Measurements from ENCODE around the gene CARMIL3.

The CARMIL3 gene

DNA sequence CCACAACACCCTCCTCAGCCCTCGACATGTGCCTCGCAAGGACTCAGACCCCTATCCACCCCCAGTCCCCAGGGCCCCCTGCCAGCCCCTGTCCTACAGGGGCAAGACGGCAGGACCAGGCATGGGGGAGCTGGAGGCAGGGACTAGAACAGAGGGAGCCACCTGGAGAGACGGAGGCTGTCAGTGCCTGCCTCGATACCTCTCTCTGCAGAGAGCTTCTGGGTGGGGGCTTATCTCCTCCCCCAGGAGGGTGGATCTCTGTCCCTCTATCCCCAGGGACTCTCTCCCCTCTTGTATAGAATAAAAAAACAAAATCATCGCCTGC, 17.6 kb downstream of the CARMIL3 start:
- TF ChIP-seq, protein P1, sequence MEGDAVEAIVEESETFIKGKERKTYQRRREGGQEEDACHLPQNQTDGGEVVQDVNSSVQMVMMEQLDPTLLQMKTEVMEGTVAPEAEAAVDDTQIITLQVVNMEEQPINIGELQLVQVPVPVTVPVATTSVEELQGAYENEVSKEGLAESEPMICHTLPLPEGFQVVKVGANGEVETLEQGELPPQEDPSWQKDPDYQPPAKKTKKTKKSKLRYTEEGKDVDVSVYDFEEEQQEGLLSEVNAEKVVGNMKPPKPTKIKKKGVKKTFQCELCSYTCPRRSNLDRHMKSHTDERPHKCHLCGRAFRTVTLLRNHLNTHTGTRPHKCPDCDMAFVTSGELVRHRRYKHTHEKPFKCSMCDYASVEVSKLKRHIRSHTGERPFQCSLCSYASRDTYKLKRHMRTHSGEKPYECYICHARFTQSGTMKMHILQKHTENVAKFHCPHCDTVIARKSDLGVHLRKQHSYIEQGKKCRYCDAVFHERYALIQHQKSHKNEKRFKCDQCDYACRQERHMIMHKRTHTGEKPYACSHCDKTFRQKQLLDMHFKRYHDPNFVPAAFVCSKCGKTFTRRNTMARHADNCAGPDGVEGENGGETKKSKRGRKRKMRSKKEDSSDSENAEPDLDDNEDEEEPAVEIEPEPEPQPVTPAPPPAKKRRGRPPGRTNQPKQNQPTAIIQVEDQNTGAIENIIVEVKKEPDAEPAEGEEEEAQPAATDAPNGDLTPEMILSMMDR (IDR thresholded peaks at IDR 0.05; ENCODE audit: low read depth, low read length), result no peak
- no peak overlapping the region for H3K4me3 ChIP-seq (replicated peaks in 1 of 2; ENCODE audit: low read depth in 2 of 2, low read length in 2 of 2)
- DNase-seq (ENCODE audit: low read depth in 2 of 2), result no peak

DNA sequence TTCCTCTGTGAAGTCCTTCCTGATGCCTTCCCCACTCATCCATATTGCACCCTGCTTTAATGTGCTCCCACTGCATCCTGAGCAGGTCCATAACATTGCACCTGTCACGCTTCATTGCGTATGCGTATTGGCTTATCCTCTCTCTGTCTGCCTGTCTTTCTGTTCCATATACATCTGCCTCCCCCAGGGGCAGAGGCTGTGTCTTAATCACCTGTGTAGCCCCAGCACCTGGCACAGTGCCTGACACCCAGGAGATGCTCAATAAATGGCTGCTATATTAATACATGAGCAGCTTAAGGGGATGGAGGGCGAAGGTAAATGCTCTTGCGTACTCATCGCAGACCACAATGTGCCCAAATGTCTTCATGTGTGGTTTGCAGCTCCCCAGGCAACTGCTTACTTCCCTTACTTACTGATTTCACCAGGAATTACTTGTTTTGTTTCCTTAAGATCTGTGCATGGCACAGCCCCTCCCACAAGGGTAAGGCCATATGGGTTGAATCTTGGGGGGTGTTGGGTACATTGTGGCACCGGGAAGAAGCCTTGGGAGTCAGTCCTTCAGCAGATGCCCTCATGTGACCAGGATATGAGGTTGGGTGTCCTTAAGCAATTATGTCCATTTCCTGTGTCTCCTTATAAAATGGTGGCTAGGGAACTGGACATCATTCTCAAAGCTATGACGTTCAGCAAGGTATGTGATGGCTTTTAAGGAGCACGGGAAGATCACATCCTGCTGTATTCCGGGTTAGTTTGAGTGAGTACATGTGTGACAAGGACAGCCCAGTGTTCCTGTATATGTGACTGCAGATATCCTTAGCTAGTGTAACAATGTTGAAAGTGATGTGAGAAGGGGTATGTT, 18.7 kb downstream of the CARMIL3 start:
- DNase-seq (ENCODE audit: low read depth in 2 of 2), result no peak
- TF ChIP-seq, protein P1 (IDR thresholded peaks at IDR 0.05; ENCODE audit: low read depth, low read length), result no peak
- no peak overlapping the region for H3K4me3 ChIP-seq (replicated peaks in 1 of 2; ENCODE audit: low read depth in 2 of 2, low read length in 2 of 2)

DNA sequence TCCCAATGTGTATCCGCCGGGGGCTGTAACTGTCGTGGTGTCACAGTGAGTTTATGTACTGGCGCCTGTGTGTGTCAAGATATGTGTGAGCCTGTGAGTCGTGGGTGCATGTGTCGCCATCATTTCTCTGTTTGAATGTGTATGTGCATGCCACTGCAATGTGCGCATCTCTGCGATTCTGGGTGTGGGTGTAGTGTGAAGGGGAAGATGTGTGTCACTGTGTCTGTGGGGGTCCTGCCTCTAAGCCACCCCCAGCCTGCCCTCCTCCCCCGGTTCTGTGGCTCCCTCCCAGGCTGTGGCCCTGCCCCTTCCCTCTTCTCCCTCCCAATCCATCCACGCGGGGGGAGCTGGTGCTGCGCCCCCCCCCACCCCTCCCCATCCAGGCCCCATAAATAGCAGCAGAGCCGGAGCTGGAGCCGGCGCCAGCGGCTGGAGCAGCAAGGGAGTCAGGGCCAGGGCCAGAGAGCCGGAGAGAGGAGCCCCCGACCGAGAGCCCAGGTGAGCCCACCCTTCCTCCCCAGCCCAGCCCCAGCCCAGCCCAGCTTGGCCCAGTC, 19.4 kb downstream of the CARMIL3 start, which contains the start of gene CPNE6:
CPNE6 (plus strand) TSS at position 419 of the 554 bp plus-strand sequence. CDS start 1,375 bp downstream, outside the sequence.
- H3K4me3 ChIP-seq (replicated peaks in 1 of 2; ENCODE audit: low read depth in 2 of 2, low read length in 2 of 2), result no peak within 1 kb of the TSS
- TF ChIP-seq, protein P1 (IDR thresholded peaks at IDR 0.05; ENCODE audit: low read depth, low read length), result no peak
- no peak for DNase-seq (ENCODE audit: low read depth in 2 of 2)

DNA sequence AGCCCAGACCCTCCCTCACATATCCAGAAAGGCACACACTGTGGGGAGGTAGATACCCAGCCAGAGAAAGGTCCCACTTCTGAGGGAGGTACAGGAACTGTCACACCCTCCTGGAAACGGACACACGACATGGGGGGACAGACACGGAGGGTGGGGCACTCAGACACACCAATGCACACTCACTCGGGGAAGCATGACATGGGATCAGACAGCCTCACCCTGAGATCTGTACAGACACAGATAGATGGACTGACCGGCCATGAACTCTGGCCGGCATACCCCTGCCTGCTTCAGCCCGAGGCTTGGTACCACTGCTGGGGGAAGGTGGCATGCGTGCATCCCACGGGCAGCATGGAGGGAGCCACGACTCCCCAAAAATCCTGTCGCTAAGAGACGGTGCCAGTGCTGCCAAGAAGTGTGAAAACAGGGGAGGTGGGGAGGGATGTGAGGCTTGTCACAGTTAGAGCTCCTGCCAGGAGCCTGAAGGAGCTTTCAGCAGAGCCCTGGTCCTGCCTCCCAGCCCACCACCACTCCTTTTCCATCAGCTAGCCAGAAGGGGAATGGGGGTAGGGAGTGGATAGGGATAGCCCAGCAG, 20.1 kb downstream of the CARMIL3 start:
- DNase-seq (ENCODE audit: low read depth in 2 of 2), result no peak
- H3K4me3 ChIP-seq (replicated peaks in 1 of 2; ENCODE audit: low read depth in 2 of 2, low read length in 2 of 2), result no peak overlapping the region
- TF ChIP-seq, protein P1 (IDR thresholded peaks at IDR 0.05; ENCODE audit: low read depth, low read length), result no peak

DNA sequence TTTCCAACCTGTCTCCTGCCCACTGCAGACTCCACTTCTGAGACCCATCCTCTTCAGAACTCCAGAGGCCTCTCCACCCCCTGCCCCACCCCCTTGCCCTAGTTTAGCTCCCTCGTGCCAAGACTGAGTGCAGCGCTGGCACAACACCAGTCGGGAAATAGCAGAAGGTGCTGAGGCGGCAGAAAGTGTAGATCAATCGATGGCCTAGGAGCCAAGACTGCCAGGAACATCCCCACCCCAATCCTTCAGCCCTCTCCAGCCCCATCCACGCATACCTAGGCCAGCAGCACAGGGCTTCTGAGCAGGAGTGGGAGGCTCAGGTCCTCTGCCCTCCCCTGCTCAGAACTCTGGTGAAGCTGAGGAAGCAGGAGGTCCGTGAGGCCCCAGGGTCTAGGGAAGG, 20.6 kb downstream of the CARMIL3 start:
- no peak for DNase-seq (ENCODE audit: low read depth in 2 of 2)
- TF ChIP-seq, protein P1 (IDR thresholded peaks at IDR 0.05; ENCODE audit: low read depth, low read length), result no peak
- H3K4me3 ChIP-seq (replicated peaks in 1 of 2; ENCODE audit: low read depth in 2 of 2, low read length in 2 of 2), result no peak overlapping the region

DNA sequence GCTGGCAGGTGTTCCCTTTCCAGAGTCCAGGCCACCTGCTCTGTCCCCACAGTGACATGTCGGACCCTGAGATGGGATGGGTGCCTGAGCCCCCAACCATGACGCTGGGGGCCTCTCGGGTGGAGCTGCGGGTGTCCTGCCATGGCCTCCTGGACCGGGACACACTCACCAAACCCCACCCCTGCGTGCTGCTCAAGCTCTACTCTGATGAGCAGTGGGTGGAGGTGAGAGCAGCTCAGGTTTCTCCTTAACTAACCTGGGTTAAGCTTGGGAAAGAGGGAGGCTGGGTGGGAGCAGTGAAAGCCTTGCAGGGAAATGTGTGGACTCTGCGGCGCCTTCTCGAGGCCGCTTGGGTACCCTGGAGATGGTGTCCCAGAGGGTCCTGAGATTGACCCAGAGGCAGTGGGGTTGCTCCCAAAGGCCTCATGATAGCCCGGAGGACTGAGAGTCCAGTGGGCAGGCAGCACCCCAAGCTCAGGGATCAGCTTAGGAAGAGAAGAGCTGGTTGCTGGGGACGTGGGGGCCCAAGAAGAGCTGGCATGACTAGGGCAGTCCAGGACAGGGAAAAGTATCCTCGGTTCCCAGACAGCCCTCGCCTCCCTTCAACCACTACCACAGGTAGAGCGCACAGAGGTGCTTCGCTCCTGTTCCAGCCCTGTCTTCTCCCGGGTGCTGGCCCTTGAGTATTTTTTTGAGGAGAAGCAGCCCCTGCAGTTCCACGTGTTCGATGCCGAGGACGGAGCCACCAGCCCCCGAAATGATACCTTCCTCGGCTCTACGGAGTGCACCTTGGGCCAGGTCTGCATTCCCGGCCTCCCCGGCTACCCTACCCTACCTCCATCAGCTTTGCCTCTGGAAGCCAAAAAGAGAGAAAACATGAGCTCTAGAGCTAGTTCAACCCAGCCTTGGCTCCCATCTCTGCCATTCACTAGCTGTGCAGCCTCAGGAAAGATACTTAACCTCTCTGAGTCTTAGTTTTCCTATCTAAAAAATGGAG, 21.4 kb downstream of the CARMIL3 start:
- DNase-seq (ENCODE audit: low read depth in 2 of 2), result no peak
- no peak overlapping the region for H3K4me3 ChIP-seq (replicated peaks in 1 of 2; ENCODE audit: low read depth in 2 of 2, low read length in 2 of 2)
- TF ChIP-seq, protein P1 (IDR thresholded peaks at IDR 0.05; ENCODE audit: low read depth, low read length), result no peak

Data from cardiac fibroblast (primary cell).